GM04503 (cell line): ENCODE data around the gene KIT.

ENCODE experiments used
- DNase-seq: peaks from one replicate; pipeline ENCODE4 v3.0.0-alpha.2; 2012; ENCODE audit warnings: low read depth

Gene KIT

DNA sequence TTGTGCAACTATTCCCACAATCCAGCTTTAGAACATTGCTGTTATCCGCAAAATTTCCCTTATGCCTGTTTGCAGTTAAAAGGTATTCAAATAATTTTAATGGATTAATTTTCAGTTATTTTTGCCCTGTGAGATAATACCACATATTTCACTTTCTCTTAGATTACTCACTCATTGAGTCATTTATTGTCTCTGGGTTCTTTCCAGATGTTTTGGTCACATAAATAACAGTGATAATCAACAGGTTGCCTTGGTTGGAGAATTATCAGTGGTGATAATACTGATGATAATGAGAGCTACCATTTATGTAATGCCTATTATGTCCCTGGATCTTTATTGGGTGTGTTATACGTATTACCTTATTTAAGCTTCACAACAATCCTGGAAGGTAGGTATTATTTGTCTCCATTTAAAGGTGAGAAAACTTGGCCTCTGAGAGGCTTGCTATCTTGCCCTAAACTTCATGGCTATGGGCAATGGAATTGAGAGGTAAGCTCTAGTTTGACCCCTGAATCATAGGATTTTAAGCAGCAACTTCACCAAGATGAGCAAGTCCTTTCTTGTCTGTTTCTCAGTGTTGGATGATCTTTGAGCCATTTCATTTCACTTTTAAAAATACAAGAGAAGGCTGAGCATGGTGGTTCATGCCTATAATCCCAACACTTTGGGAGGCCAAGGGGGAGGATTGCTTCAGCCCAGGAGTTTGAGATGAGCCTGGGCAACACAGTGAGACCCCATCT lies 87.4 kb downstream of the KIT start:
- DNase-seq: no peak

DNA sequence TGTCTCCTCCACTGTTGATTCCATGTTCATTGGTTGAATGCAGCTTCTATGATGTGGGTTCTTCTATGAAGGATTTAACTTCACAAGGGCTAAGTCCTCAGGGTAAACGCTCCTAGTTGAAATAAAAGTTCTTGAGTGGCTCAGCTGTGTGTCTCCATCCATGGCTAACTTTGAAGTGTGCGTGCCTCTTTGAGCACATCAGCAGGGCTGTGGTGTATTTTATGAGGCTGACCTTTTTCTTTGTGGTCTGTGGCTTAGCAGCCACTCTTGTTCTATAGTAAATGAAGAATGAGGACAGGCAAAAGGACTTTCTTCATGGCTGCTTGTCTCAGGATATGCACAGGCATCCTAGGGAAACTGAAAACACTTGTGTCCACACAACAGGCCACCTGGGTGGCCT lies 88.5 kb downstream of the KIT start:
- peak; percentile 54 for DNase-seq

DNA sequence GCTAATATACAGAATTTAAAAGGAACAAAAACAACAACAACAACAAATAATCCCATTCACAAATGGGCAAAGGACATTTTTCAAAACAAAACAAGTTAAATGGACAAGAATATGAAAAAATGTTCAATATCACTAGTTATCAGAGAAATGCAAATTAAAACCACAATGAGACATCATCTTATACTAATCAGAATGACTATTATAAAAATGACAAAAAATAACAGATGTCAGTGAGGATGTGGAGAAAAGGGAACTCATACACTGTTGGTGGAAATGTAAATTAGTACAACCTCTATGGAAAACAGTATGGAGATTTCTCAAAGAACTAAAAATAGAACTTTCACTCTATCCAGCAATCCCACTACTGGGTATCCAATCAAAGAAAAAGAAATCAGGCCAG lies 92.6 kb downstream of the KIT start:
- DNase-seq: no peak

DNA sequence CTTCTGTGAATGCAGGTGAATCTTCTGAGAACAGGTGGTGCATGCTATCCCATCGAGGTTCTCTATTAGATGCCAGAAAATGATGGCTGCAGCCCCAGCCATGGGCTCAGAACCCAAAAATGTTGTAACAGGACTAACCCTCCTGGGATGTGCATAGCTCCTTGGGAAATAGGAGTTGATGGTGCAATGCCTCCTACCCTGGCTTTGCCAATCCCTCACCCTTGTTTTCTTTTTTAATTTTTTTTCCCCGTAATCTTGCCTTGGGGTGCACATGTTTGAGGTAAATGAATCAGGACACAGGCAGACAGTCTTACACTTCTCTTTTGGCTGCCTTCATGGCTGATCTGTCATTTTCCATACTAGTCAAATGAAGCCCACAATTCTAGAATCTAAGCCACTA lies 96.6 kb downstream of the KIT start:
- DNase-seq: no peak

- DNase-seq: no peak
Observed at GRCh38 chr4:54764476-54764875, 106.7 kb downstream of the KIT start.

GRCh38 chr4:54767376-54767775 lies 109.6 kb downstream of the KIT start:
- DNase-seq: peak; percentile 43

- DNase-seq: no peak
Observed at GRCh38 chr4:54773022-54773421, 115.3 kb downstream of the KIT start.

- DNase-seq: no peak
Observed at GRCh38 chr4:54779036-54779435, 121.3 kb downstream of the KIT start.

GRCh38 chr4:54779476-54780148 lies 121.9 kb downstream of the KIT start:
- DNase-seq: no peak

DNA sequence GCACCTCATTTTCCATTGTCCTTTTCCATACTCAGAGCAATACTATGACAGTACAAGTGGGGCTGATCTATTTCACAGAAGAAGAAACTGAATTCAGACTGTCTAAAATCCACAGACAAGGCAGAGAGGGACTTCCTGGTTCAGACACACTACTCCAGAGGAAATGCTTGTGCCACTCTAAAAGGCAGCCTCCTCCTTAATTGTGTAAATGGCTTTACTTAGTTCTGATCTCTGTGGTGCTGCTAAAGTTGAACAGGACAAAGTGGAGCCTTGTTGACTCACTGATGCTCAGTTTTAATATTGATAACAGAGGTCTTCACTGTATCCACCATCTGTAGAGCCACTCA lies 122.4 kb downstream of the KIT start:
- no peak for DNase-seq

GRCh38 chr4:54781756-54782155 lies 124.0 kb downstream of the KIT start:
- DNase-seq: peak; percentile 78

GRCh38 chr4:54783402-54784110 lies 125.8 kb downstream of the KIT start:
- no peak for DNase-seq

DNA sequence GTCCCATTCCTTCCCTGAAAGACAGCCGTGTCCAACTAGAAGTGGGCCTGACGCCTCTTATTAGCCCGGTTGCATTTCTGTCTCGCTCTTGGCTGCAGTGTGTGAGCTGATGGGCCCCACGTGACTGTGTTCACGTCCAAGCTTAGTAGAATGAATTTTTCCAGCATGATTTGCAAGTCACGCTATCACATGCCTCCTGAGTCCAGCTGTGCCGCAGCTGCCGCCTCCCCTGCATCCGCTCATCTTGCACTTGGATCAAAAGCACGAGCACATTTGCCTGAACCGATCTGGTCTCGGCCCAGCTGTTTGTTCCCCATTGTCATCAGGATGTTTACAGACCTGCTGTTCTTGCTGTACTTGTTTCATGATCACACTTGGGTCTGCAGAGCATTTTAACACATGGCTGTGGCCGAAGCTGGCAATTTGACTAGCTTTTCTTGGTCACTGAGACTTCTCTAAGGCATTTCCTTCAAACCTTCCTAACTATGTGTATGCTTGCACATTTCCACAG lies 126.5 kb downstream of the KIT start:
- DNase-seq: peak; percentile 93
